Neural cell (in vitro differentiated cells): ENCODE results near the gene SLC29A3.

Experiments used
- RAD21 ChIP-seq: fragments of 450-650 bp; conservative IDR thresholded peaks from 2 replicates; pipeline ENCODE4 v1.6.1; 2014; ENCODE audit warnings: antibody characterized with exemption, mild to moderate bottlenecking, moderate library complexity
- SMC3 ChIP-seq: fragments of 450-650 bp; conservative IDR thresholded peaks from 2 replicates; pipeline ENCODE4 v1.6.1; 2014; ENCODE audit warnings: antibody characterized with exemption, mild to moderate bottlenecking, moderate library complexity; ENCODE audit not compliant: poor library complexity
- TF ChIP-seq, protein P1 (sequence below): IDR thresholded peaks from 2 replicates; pipeline ENCODE4 v1.6.1; 2012; ENCODE audit warnings: borderline replicate concordance
- TF ChIP-seq, protein P2 (sequence below): fragments of 450-650 bp; IDR thresholded peaks from 2 replicates; pipeline ENCODE4 v1.5.1; 2014; ENCODE audit warnings: antibody characterized with exemption, mild to moderate bottlenecking, moderate library complexity; ENCODE audit not compliant: poor library complexity, severe bottlenecking

DNA sequence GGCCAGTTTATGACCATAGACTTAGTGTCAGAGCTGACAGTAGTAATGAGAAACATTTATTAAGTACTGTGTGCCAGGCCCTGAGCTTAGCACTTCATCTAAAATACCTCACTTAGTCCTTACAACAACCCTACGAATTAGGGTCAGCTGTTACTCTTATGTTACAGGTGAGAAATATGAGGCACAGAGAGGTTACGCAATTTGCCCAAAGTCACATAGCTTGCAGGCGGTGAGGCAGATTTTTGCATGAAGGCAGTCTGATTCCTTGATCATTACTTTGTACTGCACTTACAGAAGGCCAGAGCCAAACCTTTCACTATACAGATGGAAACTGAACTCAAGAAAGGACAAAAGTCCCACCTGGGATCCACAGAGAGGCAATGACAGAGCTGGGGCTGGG is 87.8 kb downstream of the SLC29A3 start:
- TF ChIP-seq, protein P1, sequence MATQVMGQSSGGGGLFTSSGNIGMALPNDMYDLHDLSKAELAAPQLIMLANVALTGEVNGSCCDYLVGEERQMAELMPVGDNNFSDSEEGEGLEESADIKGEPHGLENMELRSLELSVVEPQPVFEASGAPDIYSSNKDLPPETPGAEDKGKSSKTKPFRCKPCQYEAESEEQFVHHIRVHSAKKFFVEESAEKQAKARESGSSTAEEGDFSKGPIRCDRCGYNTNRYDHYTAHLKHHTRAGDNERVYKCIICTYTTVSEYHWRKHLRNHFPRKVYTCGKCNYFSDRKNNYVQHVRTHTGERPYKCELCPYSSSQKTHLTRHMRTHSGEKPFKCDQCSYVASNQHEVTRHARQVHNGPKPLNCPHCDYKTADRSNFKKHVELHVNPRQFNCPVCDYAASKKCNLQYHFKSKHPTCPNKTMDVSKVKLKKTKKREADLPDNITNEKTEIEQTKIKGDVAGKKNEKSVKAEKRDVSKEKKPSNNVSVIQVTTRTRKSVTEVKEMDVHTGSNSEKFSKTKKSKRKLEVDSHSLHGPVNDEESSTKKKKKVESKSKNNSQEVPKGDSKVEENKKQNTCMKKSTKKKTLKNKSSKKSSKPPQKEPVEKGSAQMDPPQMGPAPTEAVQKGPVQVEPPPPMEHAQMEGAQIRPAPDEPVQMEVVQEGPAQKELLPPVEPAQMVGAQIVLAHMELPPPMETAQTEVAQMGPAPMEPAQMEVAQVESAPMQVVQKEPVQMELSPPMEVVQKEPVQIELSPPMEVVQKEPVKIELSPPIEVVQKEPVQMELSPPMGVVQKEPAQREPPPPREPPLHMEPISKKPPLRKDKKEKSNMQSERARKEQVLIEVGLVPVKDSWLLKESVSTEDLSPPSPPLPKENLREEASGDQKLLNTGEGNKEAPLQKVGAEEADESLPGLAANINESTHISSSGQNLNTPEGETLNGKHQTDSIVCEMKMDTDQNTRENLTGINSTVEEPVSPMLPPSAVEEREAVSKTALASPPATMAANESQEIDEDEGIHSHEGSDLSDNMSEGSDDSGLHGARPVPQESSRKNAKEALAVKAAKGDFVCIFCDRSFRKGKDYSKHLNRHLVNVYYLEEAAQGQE: no peak
- TF ChIP-seq, protein P2, sequence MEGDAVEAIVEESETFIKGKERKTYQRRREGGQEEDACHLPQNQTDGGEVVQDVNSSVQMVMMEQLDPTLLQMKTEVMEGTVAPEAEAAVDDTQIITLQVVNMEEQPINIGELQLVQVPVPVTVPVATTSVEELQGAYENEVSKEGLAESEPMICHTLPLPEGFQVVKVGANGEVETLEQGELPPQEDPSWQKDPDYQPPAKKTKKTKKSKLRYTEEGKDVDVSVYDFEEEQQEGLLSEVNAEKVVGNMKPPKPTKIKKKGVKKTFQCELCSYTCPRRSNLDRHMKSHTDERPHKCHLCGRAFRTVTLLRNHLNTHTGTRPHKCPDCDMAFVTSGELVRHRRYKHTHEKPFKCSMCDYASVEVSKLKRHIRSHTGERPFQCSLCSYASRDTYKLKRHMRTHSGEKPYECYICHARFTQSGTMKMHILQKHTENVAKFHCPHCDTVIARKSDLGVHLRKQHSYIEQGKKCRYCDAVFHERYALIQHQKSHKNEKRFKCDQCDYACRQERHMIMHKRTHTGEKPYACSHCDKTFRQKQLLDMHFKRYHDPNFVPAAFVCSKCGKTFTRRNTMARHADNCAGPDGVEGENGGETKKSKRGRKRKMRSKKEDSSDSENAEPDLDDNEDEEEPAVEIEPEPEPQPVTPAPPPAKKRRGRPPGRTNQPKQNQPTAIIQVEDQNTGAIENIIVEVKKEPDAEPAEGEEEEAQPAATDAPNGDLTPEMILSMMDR: no peak
- TF ChIP-seq SMC3 (no peak), RAD21 (no peak)
